ENCODE results near the gene RTN3. TPM values are rescaled to one million over a fixed set of nuclear protein-coding genes. Genes with fewer than 3 reads are reported as not detected.

Gene RTN3
- total and polyA plus RNA-seq, 4 donors = 147 to 805 (median 547) TPM

Small RNA genes lying within 50 kb of the gene (small RNA-seq; reads per million reads assigned to genes)
- gene AP000753.3 (ENCODE audit: low replicate concordance) = not detected
- not detected for gene RN7SL596P (ENCODE audit: low replicate concordance)

Other genes starting within 250 kb of the RTN3 start
- 1 to 10 TPM; 4.4 to 7.0 TPM for gene PLAAT5, start 190.3 kb upstream of the RTN3 start, total RNA-seq
- gene PLAAT5, start 190.3 kb upstream of the RTN3 start, polyA plus RNA-seq (ENCODE audit: insufficient read length in 2 of 2) = 1 to 10 TPM; 4.4 to 5.5 TPM
- under 1 TPM; 0.66 to 0.99 TPM for gene LGALS12, start 175.4 kb upstream of the RTN3 start, total RNA-seq
- under 1 TPM in 1 of 2 donors, not detected in 1; 0.12 TPM for gene LGALS12, start 175.4 kb upstream of the RTN3 start, polyA plus RNA-seq (ENCODE audit: insufficient read length in 2 of 2)
- 10 to 100 TPM; 12.2 to 45.3 TPM for gene PLAAT4, start 144.7 kb upstream of the RTN3 start, total RNA-seq
- 10 to 100 TPM; 11.6 to 15.1 TPM for gene PLAAT4, start 144.7 kb upstream of the RTN3 start, polyA plus RNA-seq (ENCODE audit: insufficient read length in 2 of 2)
- gene PLAAT2, start 118.1 kb upstream of the RTN3 start, total RNA-seq = under 1 TPM in 1 of 2 donors, not detected in 1; 0.28 TPM
- under 1 TPM; 0.35 to 0.72 TPM for gene PLAAT2, start 118.1 kb upstream of the RTN3 start, polyA plus RNA-seq (ENCODE audit: insufficient read length in 2 of 2)
- gene PLAAT3, start 67.1 kb upstream of the RTN3 start, total RNA-seq = 10 to 100 TPM; 40.0 to 43.5 TPM
- 10 to 100 TPM; 46.7 to 50.0 TPM for gene PLAAT3, start 67.1 kb upstream of the RTN3 start, polyA plus RNA-seq (ENCODE audit: insufficient read length in 2 of 2)
- gene ATL3, start 10.1 kb upstream of the RTN3 start, total RNA-seq = 10 to 100 TPM; 56.1 to 74.7 TPM
- 10 to 100 TPM; 14.0 to 14.5 TPM for gene ATL3, start 10.1 kb upstream of the RTN3 start, polyA plus RNA-seq (ENCODE audit: insufficient read length in 2 of 2)
- 10 to 100 TPM; 10.7 to 33.8 TPM for gene ZFTA, start 87.3 kb downstream of the RTN3 start, total RNA-seq
- gene ZFTA, start 87.3 kb downstream of the RTN3 start, polyA plus RNA-seq (ENCODE audit: insufficient read length in 2 of 2) = 10 to 100 TPM; 32.7 to 35.2 TPM
- gene SPINDOC, start 132.0 kb downstream of the RTN3 start, total RNA-seq = 10 to 100 TPM in 1 of 2 donors, 1 to 10 TPM in 1; 9.1 to 21.9 TPM
- 10 to 100 TPM; 29.6 to 39.4 TPM for gene SPINDOC, start 132.0 kb downstream of the RTN3 start, polyA plus RNA-seq (ENCODE audit: insufficient read length in 2 of 2)
- 10 to 100 TPM; 12.2 to 15.5 TPM for gene MARK2, start 157.6 kb downstream of the RTN3 start, total RNA-seq
- 10 to 100 TPM; 32.4 to 32.5 TPM for gene MARK2, start 157.6 kb downstream of the RTN3 start, polyA plus RNA-seq (ENCODE audit: insufficient read length in 2 of 2)
- gene RCOR2, start 235.7 kb downstream of the RTN3 start, total RNA-seq = 1 to 10 TPM; 3.0 to 8.9 TPM
- 10 to 100 TPM; 23.7 to 23.9 TPM for gene RCOR2, start 235.7 kb downstream of the RTN3 start, polyA plus RNA-seq (ENCODE audit: insufficient read length in 2 of 2)

Measured in spinal cord (tissue), 4 donors.